Midbrain (tissue), 1 donor: Measurements from ENCODE around the gene SLC36A3.
"Not testable (repeated sequence)": the region's sequence is repeated elsewhere in the genome, so short reads cannot be mapped to it uniquely, and the experiment has no call there.

Source experiments
- DNase-seq: peaks from one replicate; lab custom pipeline; 2025; lab: John Stamatoyannopoulos, UW

Gene SLC36A3

GRCh38 chr5:151238303-151238741, 65.2 kb downstream of the SLC36A3 start:
- no peak for DNase-seq

GRCh38 chr5:151237685-151238084, 65.9 kb downstream of the SLC36A3 start:
- no peak for DNase-seq

DNA sequence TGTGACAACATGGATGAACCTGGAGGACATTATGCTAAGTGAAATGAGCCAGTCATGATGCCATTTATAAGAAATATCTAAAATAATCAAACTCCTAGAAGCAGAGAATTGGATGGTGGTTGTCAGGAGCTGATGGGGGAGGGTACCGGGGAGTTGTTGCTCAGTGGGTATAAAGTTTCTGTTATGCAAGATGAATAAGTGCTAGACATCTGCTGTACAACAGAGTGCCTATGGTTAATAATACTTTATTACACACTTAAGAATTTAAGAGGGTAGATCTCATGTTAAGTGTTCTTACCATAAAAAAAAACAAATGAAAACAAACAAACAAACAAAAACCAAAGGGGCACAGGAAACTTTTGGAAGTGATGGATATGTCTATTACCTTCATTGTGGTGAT, 66.7 kb downstream of the SLC36A3 start:
- no peak for DNase-seq

DNA sequence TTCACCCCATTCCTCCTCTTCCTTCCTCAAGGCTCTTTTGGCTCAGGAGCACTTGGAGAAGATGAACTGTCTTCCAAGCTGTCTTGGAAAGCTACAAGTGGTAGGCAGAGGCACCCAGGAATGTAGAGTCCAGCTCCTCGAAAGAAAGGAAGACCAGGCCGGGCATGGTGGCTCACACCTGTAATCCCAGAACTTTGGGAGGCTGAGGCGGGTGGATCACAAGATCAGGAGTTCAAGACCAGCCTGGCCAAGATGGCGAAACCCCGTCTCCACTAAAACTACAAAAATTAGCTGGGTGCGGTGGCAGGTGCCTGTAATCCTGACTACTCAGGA, 68.4 kb downstream of the SLC36A3 start:
- DNase-seq: not testable (repeated sequence)

DNA sequence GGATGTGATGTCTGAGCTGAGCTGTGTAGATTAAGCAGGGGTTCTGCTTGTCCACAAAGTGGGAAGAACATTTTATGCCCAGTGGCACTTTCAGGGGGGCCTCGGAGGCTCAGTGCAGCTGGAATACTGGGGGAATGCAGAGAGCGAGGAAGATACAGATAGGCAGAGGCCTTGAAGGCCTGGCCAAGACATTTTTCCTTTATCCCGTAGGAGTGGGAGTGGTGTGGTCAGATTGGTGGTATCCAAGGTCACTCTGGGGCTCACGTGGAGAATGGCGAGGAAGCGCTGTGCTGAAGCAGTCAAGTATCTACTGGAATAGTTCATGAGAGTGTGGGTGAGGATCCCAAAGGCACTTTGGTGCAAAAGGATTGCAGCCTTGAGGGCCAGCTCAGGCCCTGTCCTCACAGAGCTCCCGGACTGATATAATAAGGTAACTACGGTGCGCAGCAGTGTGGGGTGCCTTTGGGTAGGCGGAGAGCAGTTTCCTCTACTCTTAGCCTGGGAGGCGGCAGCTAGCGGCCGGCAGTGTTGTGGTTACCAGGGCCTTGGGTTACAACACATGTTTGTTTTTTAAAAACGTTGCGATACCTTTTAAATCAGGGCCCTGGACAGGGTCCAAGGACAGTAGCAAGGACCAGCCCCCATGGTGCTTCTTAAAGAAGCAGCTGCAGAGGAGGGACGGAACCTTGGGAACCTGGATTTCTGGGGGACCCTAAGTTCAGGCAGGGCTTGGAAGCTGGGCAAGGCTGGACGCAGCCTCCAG, 68.9 kb downstream of the SLC36A3 start:
- no peak for DNase-seq

- no peak for DNase-seq
These were observed 69.9 kb downstream of the SLC36A3 start for GRCh38 chr5:151233616-151234085.

- no peak for DNase-seq
These were observed 72.2 kb downstream of the SLC36A3 start for GRCh38 chr5:151231359-151231758.

DNA sequence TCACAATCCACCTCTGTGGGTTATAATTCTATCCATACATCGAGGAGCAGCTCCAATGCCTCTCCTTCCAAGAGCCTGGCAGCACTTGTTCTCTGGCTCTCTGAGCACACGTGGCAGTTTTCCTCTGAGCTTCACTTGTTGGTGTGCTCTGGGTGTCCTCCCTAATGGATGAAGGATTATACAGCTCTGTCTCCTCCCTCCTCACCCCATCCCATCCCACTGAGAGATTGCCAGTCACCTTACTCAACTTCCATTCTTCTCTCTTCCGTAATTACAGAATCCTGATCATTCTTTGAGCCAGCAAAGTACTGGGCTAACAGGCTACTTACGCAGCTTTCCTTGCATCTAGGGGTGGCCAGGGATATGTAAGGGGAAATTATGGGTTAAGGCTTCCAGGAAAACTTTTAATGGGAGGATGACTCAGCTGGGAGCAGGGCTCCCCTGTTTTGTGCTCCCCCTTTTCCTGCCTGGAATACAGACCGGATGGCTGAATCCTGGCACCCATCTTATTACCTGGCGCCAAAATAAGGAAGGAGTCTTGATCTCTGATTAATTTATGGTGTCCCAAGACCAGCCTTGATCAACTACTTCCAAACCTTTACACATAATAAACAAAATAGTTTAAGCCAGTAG, 73.4 kb downstream of the SLC36A3 start:
- no peak for DNase-seq

GRCh38 chr5:151228986-151229385, 74.6 kb downstream of the SLC36A3 start:
- no peak for DNase-seq

DNA sequence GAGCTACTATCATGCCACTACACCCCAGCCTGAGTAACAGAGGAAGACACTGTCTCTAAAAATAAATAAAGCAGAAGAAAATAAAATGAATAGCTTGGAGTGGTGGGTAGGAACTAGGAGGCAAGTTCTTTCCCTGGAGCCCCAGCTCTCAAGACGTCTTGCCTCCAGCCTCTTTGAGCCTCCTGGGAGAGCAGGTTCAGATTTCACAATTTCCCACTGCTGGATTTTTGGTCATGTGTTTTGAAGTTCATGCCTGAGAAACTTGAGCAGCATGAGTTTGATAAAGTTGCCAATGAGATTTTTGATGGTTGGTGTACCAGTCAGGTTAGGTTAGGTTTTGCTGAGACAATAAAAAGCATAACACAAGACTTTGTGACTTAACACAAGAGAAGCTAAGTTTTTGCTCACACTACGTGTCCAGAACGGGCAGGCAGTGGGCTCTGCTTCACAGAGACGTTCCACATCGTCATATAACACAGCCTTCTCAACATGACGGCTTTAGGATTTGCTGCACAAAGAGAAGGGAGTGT, 75.6 kb downstream of the SLC36A3 start:
- DNase-seq: no peak
